Measurements from ENCODE around the gene AMOTL1.
"Not testable (repeated sequence)": the region's sequence is repeated elsewhere in the genome, so short reads cannot be mapped to it uniquely, and the experiment has no call there.

Gene AMOTL1

DNA sequence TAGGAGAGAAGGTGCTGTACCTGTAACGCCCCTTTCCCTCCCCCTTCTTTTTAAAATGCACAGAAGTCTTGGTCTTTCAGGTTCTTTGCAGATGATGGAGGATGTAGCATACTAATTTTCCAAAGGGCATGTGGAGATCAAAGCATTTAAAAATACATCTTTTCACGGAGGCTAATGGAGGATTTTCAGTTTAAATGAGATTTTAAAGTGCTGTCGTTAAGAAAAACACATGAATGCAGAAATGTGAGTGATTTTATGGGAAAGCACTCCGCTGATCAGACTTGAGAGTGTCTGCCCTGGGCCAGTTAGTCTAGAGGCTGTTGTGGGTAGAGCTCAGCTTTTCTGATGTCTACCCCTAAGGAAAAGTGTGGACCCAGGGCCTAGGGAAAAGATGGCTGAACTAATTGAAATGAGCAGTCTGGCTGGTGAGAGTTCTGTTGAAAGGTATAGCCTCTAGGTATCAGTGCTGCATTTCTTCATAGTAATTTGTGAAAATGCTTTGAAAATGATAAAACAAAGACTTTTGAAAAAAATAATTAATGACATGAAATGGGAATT is 2.5 kb downstream of the AMOTL1 start:
- no peak for DNase-seq

DNA sequence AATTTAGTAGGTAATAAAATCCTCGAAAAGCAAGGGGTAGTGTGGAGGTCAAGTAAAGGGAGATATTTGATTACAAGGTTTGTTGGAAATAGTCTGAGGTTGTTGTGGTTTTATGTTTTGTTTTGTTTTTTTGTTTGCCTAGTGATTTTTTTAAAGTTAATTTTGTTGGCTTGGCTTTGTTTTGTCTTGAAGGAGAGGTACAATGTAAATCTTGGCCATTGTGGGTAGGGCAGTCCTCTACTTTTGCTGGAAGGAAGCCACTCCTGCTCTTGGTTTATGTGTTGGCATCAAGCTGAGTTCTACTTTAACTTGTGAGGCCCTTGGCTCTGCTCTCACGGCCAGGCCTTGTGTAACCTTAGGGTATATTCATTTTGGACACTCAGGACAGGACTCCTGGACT is 3.2 kb downstream of the AMOTL1 start:
- DNase-seq = no peak

DNA sequence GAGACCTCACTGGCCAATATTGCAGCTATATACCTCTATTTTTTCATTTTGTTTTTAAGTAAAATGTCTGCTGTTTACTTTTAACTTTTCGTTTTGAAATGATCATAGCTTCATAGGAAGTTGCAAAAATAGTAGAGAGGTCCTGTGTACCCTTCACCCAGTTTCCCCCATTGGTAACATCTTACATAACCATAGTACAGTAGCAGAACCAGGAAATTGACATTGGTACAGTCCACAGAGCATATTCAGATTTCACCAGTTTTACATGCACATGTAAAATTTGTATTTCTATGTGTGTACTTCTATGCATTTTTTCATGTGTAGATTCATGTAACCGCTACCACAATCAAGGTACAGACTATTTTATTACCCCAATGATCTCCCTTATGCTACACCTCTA is 3.8 kb downstream of the AMOTL1 start:
- no peak for DNase-seq

DNA sequence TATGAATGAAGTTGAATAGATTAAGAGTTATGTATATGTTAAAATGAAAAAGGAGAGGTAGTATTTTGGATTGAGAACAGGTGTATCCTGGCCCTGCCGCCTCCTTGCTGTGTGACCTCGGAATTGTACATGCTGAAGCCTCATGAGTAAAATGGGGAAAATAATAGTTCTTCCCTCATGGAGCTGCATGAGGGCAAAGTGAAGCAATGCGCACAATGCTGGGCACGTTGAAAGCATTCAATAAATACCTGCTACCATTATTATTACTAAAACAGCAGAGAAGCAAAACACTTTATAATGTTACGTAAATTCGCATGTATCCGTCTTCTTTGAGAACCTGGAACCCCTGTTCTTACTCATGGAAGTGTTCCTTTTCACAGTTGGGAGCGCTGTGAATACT is 5.7 kb downstream of the AMOTL1 start:
- DNase-seq = no peak

DNA sequence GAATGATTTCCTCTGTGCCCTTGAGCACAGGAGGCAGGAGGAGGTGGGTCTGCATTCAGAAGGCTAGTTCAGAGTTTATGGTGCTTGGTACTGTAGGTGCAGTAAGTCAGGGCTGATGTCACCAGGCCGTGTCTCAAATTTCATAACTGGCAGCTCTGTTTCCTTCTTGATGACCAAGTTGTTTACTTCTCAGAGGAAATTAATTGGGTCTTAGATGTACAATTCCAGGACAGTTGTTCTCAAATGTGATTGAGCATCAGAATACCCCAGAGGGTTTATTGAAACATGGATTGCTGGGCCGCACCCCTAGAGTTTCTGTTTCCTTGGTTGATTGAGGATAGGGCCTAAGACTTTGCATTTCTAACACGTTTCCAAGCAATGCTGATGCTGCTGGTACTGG is 6.2 kb downstream of the AMOTL1 start:
- DNase-seq = no peak

DNA sequence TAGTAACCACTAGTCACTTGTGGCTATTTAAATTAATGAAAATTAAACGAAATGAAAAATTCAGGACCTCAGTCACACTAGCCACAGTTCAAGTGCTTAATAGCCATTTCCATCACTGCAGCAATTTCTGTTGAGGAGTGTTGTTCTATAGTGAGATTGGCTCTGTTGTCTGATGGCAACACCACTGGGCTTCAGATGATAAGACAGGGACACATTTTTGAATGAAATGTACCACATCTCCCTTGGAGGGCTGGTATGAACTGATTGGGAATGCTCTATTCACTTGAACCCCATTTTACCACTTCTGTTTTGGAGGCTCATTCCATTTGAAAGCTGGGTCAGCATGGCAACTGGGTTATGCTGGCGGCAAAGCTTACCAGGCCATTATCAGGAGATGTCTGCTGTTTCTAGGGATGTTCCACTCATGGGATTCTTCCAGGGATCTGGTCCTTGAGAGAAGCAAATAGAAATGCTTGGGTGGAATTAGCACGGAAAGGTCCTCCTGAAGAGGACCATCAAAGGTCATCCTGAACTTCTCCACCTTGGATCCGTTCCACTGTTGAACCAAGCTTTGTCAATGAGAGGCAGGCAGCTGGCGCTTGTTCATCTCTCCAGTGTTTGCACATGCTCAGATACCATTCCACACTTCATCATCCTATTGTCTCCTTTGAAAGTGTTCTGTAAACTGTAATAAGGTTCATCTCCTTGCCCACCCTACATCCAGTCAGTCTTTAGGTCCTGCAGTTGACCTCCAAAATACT is 7.6 kb downstream of the AMOTL1 start:
- no peak for DNase-seq

DNA sequence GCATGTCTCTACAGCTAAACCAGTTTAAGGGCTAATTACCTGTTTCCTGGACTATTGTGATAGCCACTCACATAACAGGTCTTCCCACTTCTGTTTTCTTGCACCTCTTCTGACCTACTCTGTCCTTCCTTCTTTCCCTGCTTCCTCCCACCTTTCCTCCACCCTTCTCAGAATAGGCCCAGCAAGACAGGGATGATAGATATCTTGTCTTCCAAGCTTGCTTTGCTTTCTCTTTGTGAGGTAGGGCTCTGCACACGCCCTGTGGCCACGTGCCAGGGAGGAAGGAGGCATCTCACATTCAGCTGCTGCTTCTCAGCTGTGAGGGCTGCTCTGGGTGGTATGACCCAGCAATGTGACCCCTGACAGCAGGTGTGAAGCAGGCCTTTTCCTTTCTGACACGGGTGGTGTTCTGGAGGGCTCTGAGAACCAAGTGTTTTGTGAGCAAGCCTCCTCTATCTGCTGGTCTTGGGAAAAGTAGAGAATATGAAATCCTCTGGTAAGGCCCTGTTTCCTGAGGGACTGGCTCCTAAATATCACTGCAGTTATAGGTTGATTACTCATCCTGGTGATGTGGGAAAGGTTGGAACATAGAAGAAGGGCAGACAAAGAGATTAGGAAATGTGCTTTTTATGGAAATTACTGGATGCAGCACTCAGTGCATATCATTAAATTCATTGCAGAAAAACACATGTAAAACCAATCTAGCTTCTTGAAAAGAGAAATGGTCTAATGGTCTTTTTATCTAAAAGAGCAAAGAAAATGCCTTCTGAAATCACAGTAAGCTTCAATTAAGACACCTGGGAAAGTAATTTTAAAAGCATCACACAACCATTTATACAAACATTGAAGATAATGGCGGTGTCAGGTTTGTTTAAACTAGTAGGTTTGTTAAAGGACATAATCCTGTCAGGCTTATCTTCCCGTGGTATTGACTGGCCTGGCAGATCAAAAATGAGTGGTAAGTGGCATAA is 8.5 kb downstream of the AMOTL1 start:
- no peak for DNase-seq

DNA sequence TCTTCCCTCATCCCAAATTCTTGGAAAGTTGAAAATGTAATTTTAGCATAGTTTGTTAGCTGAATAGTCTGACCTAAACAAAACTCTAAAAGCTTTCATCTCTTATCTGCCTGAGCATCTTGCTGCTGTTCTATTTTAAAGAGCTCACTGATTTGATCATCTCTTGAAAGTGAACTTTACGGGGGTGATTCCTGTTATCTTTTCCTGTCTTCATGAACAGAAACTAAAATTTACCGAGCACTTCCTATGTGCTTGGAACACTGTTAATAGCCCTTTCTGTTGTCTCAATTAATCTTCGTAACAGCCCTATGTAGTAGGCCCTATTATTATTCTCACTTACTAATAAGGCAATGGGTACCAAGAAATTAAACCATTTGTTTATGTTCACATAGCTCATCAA is 12.3 kb downstream of the AMOTL1 start:
- no peak for DNase-seq

DNA sequence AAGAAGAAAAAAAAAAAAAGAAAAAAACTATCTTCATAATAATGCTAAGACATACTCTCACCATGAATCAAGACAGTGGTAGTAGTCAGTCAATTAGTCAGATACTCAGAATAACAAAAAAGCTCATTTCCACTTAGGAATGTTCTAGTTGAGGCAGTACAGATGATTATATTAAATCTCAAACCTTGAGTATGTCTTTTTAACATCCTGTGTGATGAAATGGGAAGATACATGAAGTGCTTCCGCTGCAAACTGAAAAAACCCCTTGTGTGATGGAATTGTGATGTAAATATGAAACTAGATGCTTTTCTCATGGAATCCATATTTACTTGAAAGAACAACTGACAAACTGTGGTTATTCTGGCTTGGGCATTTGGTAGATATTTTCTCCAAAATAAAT is 13.7 kb downstream of the AMOTL1 start:
- no peak for DNase-seq

DNA sequence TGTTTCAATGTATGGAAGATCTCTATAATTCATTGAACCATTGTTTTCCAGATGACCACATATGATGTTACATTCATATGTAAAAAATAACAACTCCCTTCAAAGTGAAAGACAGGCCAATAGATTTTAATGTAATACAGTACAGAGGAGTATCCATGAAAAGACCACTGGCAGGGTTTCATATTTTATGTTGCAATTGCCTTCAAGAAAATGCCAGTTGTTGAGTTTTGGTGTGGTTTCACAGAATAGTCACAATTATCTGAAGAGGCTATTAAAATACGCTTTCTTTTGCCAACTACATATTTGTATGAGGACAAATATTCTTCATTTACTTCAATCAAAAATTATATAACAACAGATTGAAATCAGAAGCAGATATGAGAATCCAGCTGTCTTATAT is 14.3 kb downstream of the AMOTL1 start:
- DNase-seq = no peak

DNA sequence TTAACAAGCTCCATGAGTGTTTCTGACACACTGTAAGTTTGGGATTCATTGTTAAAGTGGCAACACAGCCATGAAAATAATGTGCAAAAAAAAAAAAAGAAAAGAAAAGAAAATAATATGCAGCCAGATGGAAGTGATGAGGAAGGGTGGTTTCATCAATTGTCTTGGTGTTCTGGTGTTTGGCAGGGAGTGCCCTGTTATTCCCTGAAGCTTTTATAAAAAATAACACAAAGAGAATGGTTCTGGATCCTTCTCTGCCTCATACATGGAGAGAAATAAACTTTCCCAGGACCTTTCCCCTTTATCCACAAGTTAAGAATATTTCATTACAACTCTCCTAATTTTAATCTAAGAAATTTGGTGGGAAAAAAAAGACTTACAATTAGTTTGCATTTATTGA is 16.7 kb downstream of the AMOTL1 start:
- DNase-seq = no peak

DNA sequence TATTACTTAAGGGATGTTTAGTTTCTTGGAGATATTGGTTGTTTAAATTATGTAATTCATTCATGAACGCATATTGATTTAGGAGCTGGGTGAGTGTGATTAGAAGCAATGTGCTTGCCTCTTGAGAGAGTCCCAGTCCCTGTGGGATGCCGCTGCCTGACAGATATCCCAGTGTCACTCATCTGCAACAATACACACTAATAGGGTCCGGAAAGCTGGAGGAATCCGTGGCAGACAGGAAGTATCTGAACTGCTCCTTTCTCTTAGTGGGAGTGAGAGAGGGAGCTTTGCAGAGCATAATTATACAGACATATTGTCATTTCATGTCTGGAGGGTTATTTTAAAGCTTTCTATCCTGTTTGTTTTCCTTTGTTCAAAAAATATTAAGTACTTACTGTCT is 17.4 kb downstream of the AMOTL1 start:
- no peak for DNase-seq

DNA sequence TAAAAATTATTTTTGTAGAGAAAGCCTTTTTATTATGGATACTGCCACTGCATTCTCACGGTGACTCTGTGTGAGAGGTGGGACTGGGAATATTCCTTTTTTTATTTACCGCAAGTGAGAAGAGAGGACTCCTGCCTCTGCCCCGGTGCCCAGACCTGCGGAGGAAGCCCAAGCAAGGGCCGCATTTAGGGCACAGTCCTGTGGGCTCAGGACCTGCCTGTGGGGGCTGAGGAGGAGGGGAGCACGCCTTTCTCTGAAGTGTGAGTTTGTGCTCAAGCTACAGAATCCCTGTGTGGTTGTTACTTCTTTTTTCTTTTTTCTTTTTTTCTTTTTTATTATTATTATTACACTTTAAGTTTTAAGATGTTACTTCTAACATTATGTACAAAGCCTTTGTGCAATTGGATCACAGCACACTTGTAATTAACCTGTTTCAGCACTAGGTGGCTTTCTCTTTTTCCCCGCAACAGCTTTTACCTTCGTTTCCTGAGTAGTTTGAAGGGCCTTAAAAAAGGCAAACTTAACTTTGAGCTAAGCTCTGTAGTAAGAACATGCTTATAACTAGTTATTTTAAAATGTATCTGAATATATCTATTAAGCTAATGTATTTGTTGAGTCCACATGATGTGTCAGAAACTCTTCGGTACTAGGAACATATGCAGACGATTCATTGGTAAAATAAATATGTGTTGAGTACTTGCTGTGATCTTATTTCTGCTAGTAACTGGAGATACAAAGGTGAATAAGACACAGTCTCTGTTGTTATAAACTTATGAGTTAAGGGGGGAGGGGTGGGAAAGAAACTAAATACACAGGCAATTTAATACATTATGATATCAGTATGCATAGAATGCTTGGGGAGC is 18.3 kb downstream of the AMOTL1 start:
- no peak for DNase-seq

DNA sequence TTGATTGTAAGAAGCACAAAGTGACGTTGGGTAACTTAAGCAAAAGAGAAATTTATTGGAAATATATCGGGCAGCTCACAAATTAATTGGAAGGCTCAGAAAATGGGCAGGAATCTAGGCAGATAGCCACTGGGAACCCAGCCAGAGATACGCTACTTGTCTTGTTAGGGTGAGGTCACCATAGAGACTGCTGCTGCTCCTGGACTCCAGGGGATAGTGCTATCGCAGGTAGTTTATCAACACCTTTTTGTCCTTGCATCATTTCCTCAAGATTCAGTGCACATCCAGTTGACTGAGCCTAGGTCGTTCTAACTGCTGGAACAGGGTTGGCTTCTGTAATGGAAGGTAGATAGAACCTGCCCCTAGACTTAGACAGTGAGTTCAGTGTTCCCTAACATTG is 19.6 kb downstream of the AMOTL1 start:
- no peak for DNase-seq

DNA sequence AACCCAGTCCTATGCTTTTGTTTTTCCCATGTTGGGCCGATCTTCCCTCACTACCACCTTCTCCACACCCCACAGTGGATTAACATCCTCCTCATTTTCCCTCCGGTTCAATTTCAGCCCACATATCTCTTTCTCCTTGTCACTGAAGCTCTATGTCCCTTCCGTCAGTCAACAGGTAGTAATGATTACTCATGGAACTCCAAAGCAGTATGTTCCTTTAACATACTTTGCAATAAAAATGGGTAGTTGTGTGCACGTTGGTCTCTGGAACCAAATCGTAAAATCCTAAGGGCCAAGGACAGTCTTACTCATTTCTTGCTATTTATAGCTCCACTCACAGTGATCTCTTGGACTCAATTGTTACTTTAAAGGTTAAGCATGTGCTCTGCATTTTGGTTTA is 20.2 kb downstream of the AMOTL1 start:
- DNase-seq = no peak

DNA sequence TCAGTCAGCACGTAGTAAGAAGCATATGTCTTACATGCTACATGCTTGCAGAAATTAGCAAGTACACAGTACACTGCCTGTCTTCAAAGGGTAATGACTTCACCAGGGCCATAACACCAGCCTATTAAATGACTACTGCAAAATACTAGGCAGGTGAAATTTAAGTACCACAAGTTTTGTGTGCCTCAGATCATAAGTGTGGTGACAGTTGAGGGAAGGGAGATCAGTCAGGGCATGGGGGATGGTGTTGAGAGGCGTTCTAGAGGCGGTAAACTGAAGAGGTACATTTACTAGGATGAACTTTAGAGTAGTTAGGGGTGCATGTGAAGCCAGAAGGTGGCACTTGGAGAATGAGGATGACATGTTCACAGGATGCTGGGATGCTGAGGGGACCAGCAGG is 22.0 kb downstream of the AMOTL1 start:
- no peak for DNase-seq

DNA sequence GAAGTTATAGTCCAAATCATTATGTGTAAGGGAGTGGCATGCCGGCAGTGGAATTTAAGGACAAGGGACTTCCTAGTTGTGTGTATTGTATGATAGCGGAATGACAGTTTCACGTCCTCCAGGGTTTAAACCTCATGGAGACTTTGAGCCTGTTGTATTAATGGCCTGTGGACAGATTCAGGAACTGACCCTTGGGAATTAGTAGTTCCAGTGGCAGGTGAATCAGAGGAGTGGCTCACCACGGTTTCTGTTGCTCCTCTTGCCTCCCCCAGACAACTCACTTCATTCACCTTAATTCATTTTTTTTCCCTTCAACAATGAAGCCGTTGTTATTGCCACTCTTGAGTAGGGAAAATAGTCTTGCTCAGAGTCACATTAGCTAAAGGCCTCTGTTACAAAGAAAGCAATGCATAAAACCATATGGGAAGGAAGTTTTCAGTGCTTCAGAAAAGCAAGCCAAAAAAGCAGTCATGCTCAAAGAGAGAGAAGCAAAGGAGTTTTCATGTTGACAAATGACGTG is 22.6 kb downstream of the AMOTL1 start:
- no peak for DNase-seq

DNA sequence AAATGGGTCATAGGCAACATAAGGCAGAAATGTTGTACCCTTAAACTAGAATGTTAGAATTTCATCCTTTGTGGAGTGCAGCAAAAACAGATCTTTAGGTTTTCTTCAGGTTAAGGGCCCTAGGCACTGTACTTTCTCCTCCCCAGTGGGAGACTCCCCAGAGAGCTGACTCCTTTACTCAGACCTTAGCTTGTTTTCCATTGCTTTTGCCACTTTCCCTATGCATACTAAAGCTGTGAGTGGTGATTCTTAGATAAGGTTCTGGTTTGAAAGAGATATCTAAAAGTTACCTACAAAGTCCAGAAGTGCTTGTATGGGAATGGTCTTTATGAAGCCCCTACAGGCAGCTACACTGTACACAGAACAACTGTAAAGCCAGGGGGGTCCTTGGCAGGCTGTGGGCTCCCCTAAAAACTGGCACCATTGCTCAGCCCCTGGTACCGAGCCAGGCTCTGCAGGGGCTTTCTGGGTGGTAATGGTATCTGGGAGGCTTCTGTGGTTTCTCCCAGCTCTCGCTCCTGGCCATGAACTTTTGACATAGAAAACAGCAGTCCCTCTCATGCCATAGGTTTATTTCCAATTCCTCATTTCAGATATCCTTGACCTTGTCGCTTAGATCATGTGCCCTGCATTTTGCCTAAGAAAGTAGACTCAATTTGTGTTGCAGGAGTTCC is 23.2 kb downstream of the AMOTL1 start:
- no peak for DNase-seq

DNA sequence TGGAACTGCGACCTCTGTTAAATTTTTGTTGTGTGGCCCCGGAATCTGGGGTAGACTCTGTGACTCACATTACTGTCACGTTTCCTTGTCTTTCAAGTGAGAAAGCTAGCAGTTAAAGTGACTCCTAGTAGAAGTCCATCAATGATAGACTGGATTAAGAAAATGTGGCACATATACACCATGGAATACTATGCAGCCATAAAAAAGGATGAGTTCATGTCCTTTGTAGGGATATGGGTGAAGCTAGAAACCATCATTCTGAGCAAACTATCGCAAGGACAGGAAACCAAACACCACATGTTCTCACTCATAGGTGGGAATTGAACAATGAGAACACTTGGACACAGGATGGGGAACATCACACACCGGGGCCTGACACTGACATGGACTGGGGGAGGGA is 23.8 kb downstream of the AMOTL1 start:
- not testable (repeated sequence) for DNase-seq

DNA sequence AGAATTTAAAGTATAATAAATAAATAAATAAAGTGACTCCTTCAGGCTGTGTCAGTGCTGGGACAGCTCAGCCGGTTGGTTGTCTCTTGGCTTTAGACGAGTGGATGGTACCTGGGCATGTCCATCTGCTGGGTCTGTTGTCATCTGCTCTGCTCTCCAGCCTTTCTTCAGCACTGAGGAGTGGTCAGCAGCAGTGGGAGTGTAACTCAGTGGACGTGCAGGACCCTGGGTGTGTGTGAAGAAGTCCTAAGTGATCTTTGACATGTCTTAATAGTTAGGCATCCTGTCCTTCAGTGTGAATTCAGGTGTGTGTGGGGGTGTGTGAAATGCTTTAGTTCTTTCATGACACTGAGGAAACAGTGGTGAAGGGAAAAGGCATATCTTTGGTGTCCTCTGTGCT is 24.3 kb downstream of the AMOTL1 start:
- DNase-seq = no peak

DNA sequence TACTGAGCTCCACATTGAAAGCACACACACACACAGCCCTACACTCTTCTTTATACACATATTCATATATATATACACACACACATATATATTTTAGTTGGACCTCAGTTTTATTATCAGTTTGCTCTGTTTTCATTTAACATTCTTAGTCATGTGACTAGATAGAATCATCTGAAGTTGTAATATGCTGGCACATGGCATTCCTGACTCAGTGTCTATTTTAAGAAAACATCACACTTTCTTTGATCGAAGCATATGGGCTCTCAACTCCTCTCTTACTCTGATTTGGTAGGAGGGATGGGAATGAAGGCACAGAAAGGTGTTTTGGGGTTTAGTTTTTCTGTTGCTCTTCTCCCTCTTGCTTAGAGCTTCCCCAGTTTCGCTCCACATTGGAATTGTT is 24.8 kb downstream of the AMOTL1 start:
- no peak for DNase-seq

DNA sequence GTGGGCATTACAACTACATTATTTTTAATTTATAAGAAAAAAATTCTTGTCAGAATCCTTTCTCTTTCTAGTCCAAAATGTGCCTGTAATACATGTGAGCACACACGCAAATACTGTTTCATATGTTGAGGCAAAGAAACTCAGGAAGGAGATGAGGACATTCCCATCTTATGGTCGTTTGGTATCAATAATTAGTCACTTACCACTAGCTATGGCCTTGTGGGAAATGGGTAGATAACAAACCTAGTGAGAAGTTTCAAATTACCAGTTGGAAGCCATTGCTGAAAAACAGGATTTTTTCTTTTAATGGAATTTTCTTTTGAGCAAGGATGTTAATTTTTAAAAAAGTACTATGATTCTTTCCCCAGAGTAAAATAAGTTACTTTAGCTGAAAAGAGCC is 25.7 kb downstream of the AMOTL1 start:
- no peak for DNase-seq

Measured in NCI-H524 treated with DMSO at 0.1 percent for 48 hours (cell line).